GM19395 (cell line): ENCODE data around the gene AFF3.

Experiments used
- ATAC-seq: cut with Tn5 transposase; IDR thresholded peaks from one replicate; pipeline ENCODE4 v1.9.1; 2021; ENCODE audit warnings: mild to moderate bottlenecking, moderate library complexity; ENCODE audit not compliant: unreplicated experiment

The AFF3 gene

GRCh38 chr2:99727199-99727598 is 415.2 kb downstream of the AFF3 start:
- ATAC-seq = no peak

GRCh38 chr2:99726691-99727090 is 415.7 kb downstream of the AFF3 start:
- ATAC-seq = no peak

GRCh38 chr2:99725820-99726219 is 416.6 kb downstream of the AFF3 start:
- ATAC-seq = no peak

GRCh38 chr2:99722476-99722875 is 419.9 kb downstream of the AFF3 start:
- ATAC-seq = no peak

- no peak for ATAC-seq
Observed at GRCh38 chr2:99719102-99719501, 423.3 kb downstream of the AFF3 start.

GRCh38 chr2:99715956-99716355 is 426.4 kb downstream of the AFF3 start:
- no peak for ATAC-seq

GRCh38 chr2:99714349-99714748 is 428.0 kb downstream of the AFF3 start:
- no peak for ATAC-seq

- no peak for ATAC-seq
Observed at GRCh38 chr2:99711144-99711543, 431.2 kb downstream of the AFF3 start.

GRCh38 chr2:99710721-99711120 is 431.7 kb downstream of the AFF3 start:
- ATAC-seq = no peak

- ATAC-seq = no peak
Observed at GRCh38 chr2:99709229-99709628, 433.2 kb downstream of the AFF3 start.

- no peak for ATAC-seq
Observed at GRCh38 chr2:99708231-99708630, 434.2 kb downstream of the AFF3 start.

GRCh38 chr2:99707592-99707991 is 434.8 kb downstream of the AFF3 start:
- ATAC-seq = no peak

- no peak for ATAC-seq
Observed at GRCh38 chr2:99706735-99707134, 435.7 kb downstream of the AFF3 start.

- ATAC-seq = no peak
Observed at GRCh38 chr2:99701503-99701902, 440.9 kb downstream of the AFF3 start.

- ATAC-seq = no peak
Observed at GRCh38 chr2:99700482-99701398, 441.6 kb downstream of the AFF3 start.

- ATAC-seq = no peak
Observed at GRCh38 chr2:99698896-99699295, 443.5 kb downstream of the AFF3 start.

GRCh38 chr2:99697811-99698568 is 444.4 kb downstream of the AFF3 start:
- no peak for ATAC-seq

GRCh38 chr2:99695944-99696253 is 446.5 kb downstream of the AFF3 start:
- no peak for ATAC-seq

- ATAC-seq = no peak
Observed at GRCh38 chr2:99695130-99695943, 447.1 kb downstream of the AFF3 start.

GRCh38 chr2:99694331-99694730 is 448.1 kb downstream of the AFF3 start:
- ATAC-seq = no peak

- ATAC-seq = no peak
Observed at GRCh38 chr2:99692785-99693184, 449.6 kb downstream of the AFF3 start.
